ENCODE data around the gene GRHL3.

GRHL3 gene

GRCh38 chr1:24343412-24344089 is 24.4 kb downstream of the GRHL3 start:
- DNase-seq (ENCODE audit: low spot score), result no peak

- no peak for DNase-seq (ENCODE audit: low spot score)
Measured at GRCh38 chr1:24344090-24344742, 25.1 kb downstream of the GRHL3 start.

GRCh38 chr1:24345334-24345733 is 26.2 kb downstream of the GRHL3 start:
- DNase-seq (ENCODE audit: low spot score), result no peak

- DNase-seq (ENCODE audit: low spot score), result no peak
Measured at GRCh38 chr1:24347159-24347934, 28.2 kb downstream of the GRHL3 start.

GRCh38 chr1:24348196-24348595 is 29.0 kb downstream of the GRHL3 start:
- DNase-seq (ENCODE audit: low spot score), result no peak

- no peak for DNase-seq (ENCODE audit: low spot score)
Measured at GRCh38 chr1:24349891-24350290, 30.7 kb downstream of the GRHL3 start.

GRCh38 chr1:24351247-24351646 is 32.1 kb downstream of the GRHL3 start:
- DNase-seq (ENCODE audit: low spot score), result peak; percentile 24

- DNase-seq (ENCODE audit: low spot score), result no peak
Measured at GRCh38 chr1:24351918-24352627, 32.9 kb downstream of the GRHL3 start.

- no peak for DNase-seq (ENCODE audit: low spot score)
Measured at GRCh38 chr1:24353292-24353891, 34.2 kb downstream of the GRHL3 start.

- no peak for DNase-seq (ENCODE audit: low spot score)
Measured at GRCh38 chr1:24355466-24355865, 36.3 kb downstream of the GRHL3 start.

GRCh38 chr1:24357038-24357437 is 37.9 kb downstream of the GRHL3 start:
- DNase-seq (ENCODE audit: low spot score), result no peak

- no peak for DNase-seq (ENCODE audit: low spot score)
Measured at GRCh38 chr1:24360681-24361080, 41.5 kb downstream of the GRHL3 start.

- DNase-seq (ENCODE audit: low spot score), result no peak
Measured at GRCh38 chr1:24361811-24362210, 42.7 kb downstream of the GRHL3 start.

GRCh38 chr1:24362396-24362795 is 43.2 kb downstream of the GRHL3 start:
- DNase-seq (ENCODE audit: low spot score), result no peak

GRCh38 chr1:24362982-24363614 is 43.9 kb downstream of the GRHL3 start:
- peak; percentile 30 for DNase-seq (ENCODE audit: low spot score)

- DNase-seq (ENCODE audit: low spot score), result no peak
Measured at GRCh38 chr1:24363994-24364393, 44.8 kb downstream of the GRHL3 start.

- no peak for DNase-seq (ENCODE audit: low spot score)
Measured at GRCh38 chr1:24364605-24364974, 45.4 kb downstream of the GRHL3 start.

GRCh38 chr1:24364975-24365678 is 46.0 kb downstream of the GRHL3 start:
- DNase-seq (ENCODE audit: low spot score), result peak; percentile 41

GRCh38 chr1:24366707-24367106 is 47.5 kb downstream of the GRHL3 start:
- no peak for DNase-seq (ENCODE audit: low spot score)

- DNase-seq (ENCODE audit: low spot score), result no peak
Measured at GRCh38 chr1:24369199-24369598, 50.0 kb downstream of the GRHL3 start.

- no peak for DNase-seq (ENCODE audit: low spot score)
Measured at GRCh38 chr1:24369801-24370200, 50.6 kb downstream of the GRHL3 start.

Measured in pons (tissue), 1 donor.